Activated CD8-positive, alpha-beta memory T cell treated with anti-CD3 and anti-CD28 coated beads for 36 hours (primary cell): ENCODE measurements around the gene STN1. TPM values are rescaled to one million over a fixed set of nuclear protein-coding genes. Genes with fewer than 3 reads are reported as not detected.

Experiments used
- CTCF ChIA-PET: fragments of 350-600 bp; sonication (Branson Sonifier 250); formaldehyde crosslinking; loops from one replicate; lab custom pipeline; 2021; ENCODE audit warnings: antibody characterized with exemption; lab: Charles Lee
- POLR2A ChIA-PET: fragments of 350-600 bp; sonication (Branson Sonifier 250); formaldehyde crosslinking; loops from one replicate; lab custom pipeline; 2021; ENCODE audit warnings: antibody characterized with exemption; lab: Charles Lee
- total RNA-seq, 2 experiments: library from RNA; stranded (reverse); gene quantifications; one replicate each; pipeline ENCODE4 v1.2.3, GENCODE V29; 2021

The STN1 gene
- 10 to 100 TPM; 21.1 to 22.5 TPM for total RNA-seq

DNA sequence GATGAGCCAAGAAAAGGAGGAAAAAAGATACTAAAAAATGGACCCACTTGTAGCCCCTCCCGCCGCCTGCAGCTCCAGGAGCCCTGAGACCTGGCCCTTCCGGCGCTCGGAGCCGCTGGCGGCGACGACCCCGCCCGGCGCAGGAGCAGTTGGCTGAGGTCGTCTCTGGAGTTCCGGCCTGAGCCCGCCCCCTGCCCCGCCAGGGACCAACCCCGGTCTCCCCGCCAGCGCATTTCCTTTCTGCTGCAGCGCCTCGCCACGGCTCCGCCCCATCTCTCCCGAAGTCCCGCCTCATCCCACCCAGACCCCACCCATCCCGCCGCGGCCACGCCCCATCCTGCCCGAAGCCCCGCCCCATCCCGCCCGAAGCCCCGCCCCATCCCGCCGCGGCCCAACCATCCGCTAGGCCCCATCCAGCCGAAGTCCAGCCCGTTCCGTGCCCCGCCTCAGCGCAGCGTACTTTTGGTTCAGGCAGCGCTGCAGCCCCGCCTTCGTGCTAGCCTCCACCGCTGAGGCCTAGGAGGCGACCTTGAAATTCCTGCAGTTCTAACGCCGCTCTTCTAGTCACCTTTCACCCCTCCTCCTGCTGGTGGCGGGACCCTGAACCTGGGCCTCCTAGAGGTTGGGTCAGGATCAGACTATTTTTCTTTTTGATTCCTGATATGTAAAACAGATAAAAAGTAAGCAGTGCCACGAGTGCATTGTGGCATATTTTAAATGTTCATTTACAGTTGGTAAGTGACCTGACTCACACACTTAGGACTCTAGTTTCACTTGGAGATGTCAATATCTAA, at the start of gene STN1:
Gene STN1, minus strand, starts transcription at position 132 of the 794 bp plus-strand sequence. CDS start 590 bp downstream, outside the sequence.
- ChIA-PET CTCF (interaction anchor here (1.3 kb wide), 1 partner anchor 13 kb away, joined by 3 read pairs; no protein-coding TSS in a partner anchor), POLR2A (interaction anchor here (0.6 to 2.2 kb wide), 3 partner anchors 10 to 204 kb away, joined by 3 to 16 read pairs (median 6); no protein-coding TSS in a partner anchor)

DNA sequence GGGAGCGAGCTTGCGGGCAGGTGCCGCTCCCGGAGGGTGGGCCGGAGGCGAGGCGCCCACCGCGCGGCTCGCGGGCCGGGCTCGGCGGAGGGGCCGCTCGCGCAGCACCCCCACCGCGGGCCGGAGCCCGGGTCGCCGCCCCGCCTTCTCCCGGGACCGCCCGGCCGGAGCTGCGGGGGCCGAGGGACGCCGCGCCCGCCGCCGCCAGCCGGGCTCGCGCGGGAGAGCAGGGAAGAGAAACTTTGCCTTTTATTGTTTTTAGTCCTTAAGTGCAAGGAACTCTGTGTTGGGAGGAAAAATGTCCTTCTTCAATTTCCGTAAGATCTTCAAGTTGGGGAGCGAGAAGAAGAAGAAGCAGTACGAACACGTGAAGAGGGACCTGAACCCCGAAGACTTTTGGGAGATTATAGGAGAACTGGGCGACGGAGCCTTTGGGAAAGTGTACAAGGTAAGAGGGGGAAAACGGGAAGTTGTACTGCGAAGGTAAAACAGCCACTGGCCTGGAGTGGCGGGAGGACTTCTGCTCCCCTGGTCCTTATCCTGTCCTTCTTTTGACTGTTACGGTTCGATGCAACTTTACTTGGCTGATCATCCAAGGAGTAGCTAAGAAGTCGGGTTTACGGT, 49.6 kb upstream of the STN1 start:
- POLR2A ChIA-PET = interaction anchor here (0.5 to 1.1 kb wide), 4 partner anchors 16 to 153 kb away, joined by 3 to 5 read pairs (median 4); no protein-coding TSS in a partner anchor
- CTCF ChIA-PET = interaction anchor here (1.1 to 1.4 kb wide), 3 partner anchors 14 to 154 kb away, joined by 3 to 4 read pairs (median 3); partner anchors contain the start of gene SFR1

- POLR2A ChIA-PET = interaction anchor here (1.1 kb wide), 1 partner anchor 16 kb away, joined by 3 read pairs; no protein-coding TSS in a partner anchor
- CTCF ChIA-PET = interaction anchor here (1.1 to 1.4 kb wide), 4 partner anchors 15 to 155 kb away, joined by 3 to 4 read pairs (median 4); partner anchors contain the start of gene SFR1
Observed at GRCh38 chr10:103966671-103967447, 48.9 kb upstream of the STN1 start, which contains the start of gene SLK. Gene SLK, plus strand, starts transcription at chr10:103967140. Its CDS starts 606 bp downstream, at chr10:103967746.

GRCh38 chr10:103960103-103960502, 42.1 kb upstream of the STN1 start:
- POLR2A ChIA-PET = no interaction called here

GRCh38 chr10:103958996-103959395, 41.0 kb upstream of the STN1 start:
- ChIA-PET POLR2A (no interaction called here), CTCF (no interaction called here)

More at GRCh38 chr10:103960103-103960502, 42.1 kb upstream of the STN1 start:
- CTCF ChIA-PET = no interaction called here

DNA sequence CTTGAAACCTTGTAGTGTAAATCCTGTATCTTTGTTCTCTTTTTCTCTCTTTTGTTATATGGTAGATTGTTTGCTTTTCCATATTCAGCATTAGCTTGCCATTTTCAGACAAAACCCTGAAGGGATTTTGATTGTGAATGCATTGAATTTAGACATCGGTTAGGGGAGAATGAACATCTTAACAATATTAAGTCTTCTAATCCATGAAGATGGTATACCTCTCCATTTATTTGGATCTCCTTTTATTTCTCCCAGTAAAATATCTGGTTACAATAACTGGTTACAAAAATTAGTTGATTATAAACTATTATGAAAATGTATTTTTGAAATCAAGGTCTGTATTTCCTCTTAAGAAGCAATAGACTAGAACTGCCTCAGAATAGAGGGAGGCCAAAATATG, 36.6 kb upstream of the STN1 start:
- ChIA-PET CTCF (no interaction called here), POLR2A (no interaction called here)

- ChIA-PET CTCF (interaction anchor here (0.6 kb wide), 1 partner anchor 68 kb away, joined by 3 read pairs; no protein-coding TSS in a partner anchor), POLR2A (no interaction called here)
Observed at GRCh38 chr10:103951942-103952341, 34.0 kb upstream of the STN1 start.

DNA sequence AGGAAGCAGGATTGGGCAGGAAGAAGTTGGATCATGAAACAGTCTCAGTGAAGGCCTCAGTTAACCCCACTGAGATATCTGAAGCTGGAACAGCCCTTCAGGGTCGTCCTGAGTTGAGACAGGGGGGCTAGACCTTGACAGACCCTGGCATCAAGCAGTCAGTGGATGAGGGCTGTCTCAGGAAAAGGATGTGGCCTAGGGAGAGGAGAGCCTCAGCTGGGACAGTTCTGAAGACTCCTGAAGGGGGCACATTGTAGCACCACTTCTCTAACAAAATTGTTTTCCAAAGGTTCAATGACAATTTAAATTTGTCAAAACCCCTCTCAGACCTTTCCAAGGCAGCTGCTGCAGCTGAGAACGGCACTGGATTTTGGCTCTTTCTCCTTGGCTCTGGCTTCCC, 33.2 kb upstream of the STN1 start:
- CTCF ChIA-PET = no interaction called here
- POLR2A ChIA-PET = no interaction called here

GRCh38 chr10:103949728-103950127, 31.7 kb upstream of the STN1 start:
- CTCF ChIA-PET = no interaction called here
- POLR2A ChIA-PET = no interaction called here

GRCh38 chr10:103947799-103948516, 30.0 kb upstream of the STN1 start:
- POLR2A ChIA-PET = no interaction called here
- CTCF ChIA-PET = no interaction called here

DNA sequence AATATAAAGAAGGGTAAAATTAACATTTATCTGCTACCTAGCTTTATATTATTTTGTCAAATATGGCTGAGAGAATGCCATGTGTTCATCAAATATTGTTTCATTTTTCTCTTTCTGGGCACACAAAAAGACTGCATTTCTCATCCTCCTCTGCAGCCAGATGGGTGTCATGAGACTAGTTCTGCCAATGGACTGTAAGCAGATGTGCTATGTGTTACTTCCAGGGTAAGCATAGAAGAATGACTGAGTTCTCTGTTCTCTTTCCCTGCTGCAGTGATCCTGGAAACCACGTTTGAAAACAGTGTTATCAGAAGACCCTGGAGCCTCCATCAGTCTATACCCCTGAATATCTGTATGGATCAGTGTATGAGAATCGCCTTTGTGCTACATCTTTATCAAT, 24.9 kb upstream of the STN1 start:
- POLR2A ChIA-PET = no interaction called here

GRCh38 chr10:103941801-103942200, 23.8 kb upstream of the STN1 start:
- CTCF ChIA-PET = no interaction called here

More for the DNA sequence above, 24.9 kb upstream of the STN1 start:
- CTCF ChIA-PET = no interaction called here

GRCh38 chr10:103939522-103939921, 21.5 kb upstream of the STN1 start:
- ChIA-PET CTCF (no interaction called here), POLR2A (no interaction called here)

More at GRCh38 chr10:103941801-103942200, 23.8 kb upstream of the STN1 start:
- POLR2A ChIA-PET = no interaction called here

- POLR2A ChIA-PET = no interaction called here
Observed at GRCh38 chr10:103936022-103936421, 18.0 kb upstream of the STN1 start.

GRCh38 chr10:103934308-103934707, 16.3 kb upstream of the STN1 start:
- ChIA-PET POLR2A (no interaction called here), CTCF (no interaction called here)

More at GRCh38 chr10:103936022-103936421, 18.0 kb upstream of the STN1 start:
- CTCF ChIA-PET = interaction anchor here (1.0 kb wide), 1 partner anchor 51 kb away, joined by 3 read pairs; no protein-coding TSS in a partner anchor

DNA sequence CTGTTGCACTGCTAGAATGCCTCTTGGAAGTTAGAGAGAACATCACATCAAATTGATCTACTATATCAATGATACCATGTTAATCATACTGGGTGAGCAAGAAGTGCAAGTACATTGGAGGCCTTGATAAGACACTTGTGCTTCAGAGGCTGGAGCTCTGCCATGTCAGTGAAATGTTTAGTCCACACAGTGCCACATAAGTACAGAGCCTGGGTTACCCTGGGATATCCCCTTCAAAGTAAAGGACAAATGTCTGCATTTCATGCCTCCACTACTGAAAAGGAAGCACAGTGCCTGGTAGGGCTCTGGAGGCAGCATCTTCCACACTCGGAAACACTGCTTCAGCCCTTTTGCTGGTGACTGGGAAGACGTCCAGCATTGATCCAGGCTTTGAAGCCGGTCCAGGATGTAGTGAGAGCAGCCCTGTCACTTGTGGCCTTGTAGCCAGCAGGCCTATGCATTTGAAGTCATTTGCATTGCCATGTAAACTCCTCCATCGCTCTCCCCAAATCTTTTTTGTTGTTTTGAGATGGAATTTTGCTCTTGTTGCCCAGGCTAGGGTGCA, 15.7 kb upstream of the STN1 start:
- ChIA-PET POLR2A (no interaction called here), CTCF (no interaction called here)

- POLR2A ChIA-PET = no interaction called here
- CTCF ChIA-PET = no interaction called here
Observed at GRCh38 chr10:103932971-103933370, 15.0 kb upstream of the STN1 start.

DNA sequence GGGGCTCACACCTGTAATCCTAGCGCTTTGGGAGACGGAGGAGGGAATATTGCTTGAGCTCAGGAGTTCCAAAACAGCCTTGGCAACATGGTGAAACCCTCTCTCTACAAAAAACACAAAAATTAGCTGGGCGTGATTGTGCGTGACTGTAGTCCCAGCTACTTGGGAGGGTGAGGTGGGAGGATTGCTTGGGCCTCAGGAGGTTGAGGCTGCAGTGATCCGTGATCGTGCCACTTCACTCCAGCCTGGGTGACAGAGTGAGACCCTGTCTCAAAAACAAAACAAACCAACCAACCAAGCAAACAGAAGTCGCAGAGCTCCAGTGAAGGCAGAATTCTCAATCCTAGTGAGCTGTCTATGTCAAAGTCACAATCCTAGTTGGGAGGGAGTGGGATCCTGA, 14.3 kb upstream of the STN1 start:
- ChIA-PET POLR2A (no interaction called here), CTCF (interaction anchor here (1.0 kb wide), 1 partner anchor 10 kb away, joined by 3 read pairs; no protein-coding TSS in a partner anchor)
